Astrocyte (in vitro differentiated cells and primary cell): ENCODE data around the gene IP6K1. TPM values are rescaled to one million over a fixed set of nuclear protein-coding genes. Genes with fewer than 3 reads are reported as not detected.

Source experiments
- DNase-seq: peaks from one replicate; pipeline ENCODE4 v3.0.0-alpha.2; 2010; ENCODE audit warnings: low read depth
- FAIRE-seq: peaks from 2 replicates; lab custom pipeline; 2011; peaks lifted over from hg19 to GRCh38; lab: Jason Lieb, UNC
- H2AFZ ChIP-seq: 2 replicates; pipeline ENCODE4 v1.6.0; 2012; ENCODE audit warnings: low read depth, low read length, inconsistent platforms
- H3K27ac ChIP-seq: 2 replicates; pipeline ENCODE4 v1.5.1; 2011; ENCODE audit warnings: low read depth, low read length, inconsistent platforms
- H3K27me3 ChIP-seq: 2 replicates; pipeline ENCODE4 v1.6.0; 2011; ENCODE audit warnings: low read length, inconsistent platforms; ENCODE audit not compliant: insufficient read depth
- H3K36me3 ChIP-seq: 2 replicates; pipeline ENCODE4 v1.5.1; 2011; ENCODE audit warnings: low read length, inconsistent platforms; ENCODE audit not compliant: insufficient read depth
- H3K4me1 ChIP-seq: 2 replicates; pipeline ENCODE4 v1.5.1; 2011; ENCODE audit warnings: low read length, inconsistent platforms; ENCODE audit not compliant: insufficient read depth
- H3K4me2 ChIP-seq: 2 replicates; pipeline ENCODE4 v1.6.0; 2012; ENCODE audit warnings: low read length, inconsistent platforms
- H3K4me3 ChIP-seq: 2 replicates; pipeline ENCODE4 v1.5.1; 2011; ENCODE audit warnings: low read depth, mild to moderate bottlenecking, low read length, inconsistent platforms; ENCODE audit not compliant: insufficient read depth
- H3K79me2 ChIP-seq: 2 replicates; pipeline ENCODE4 v1.6.0; 2012; ENCODE audit warnings: mild to moderate bottlenecking, low read length, inconsistent platforms; ENCODE audit not compliant: insufficient read depth
- H3K9ac ChIP-seq: 2 replicates; pipeline ENCODE4 v1.6.0; 2012; ENCODE audit warnings: mild to moderate bottlenecking, low read length, inconsistent platforms
- H3K9me3 ChIP-seq: 2 replicates; pipeline ENCODE4 v1.5.1; 2012; ENCODE audit warnings: low read depth, mild to moderate bottlenecking, low read length, inconsistent platforms; ENCODE audit not compliant: insufficient read depth
- H4K20me1 ChIP-seq: 2 replicates; pipeline ENCODE4 v1.6.0; 2012; ENCODE audit warnings: low read length, inconsistent platforms; ENCODE audit not compliant: insufficient read depth
- H3K27ac Mint-ChIP-seq: one replicate; pipeline ENCODE4 v1.8.0; 2021; ENCODE audit warnings: mild to moderate bottlenecking, mixed read lengths; ENCODE audit not compliant: unreplicated experiment
- H3K27me3 Mint-ChIP-seq: one replicate; pipeline ENCODE4 v1.8.0; 2021; ENCODE audit warnings: low read depth, mixed read lengths; ENCODE audit not compliant: unreplicated experiment
- H3K36me3 Mint-ChIP-seq: one replicate; pipeline ENCODE4 v1.8.0; 2021; ENCODE audit warnings: low read depth, mixed read lengths; ENCODE audit not compliant: unreplicated experiment
- H3K4me1 Mint-ChIP-seq: one replicate; pipeline ENCODE4 v1.8.0; 2021; ENCODE audit warnings: low read depth, mixed read lengths; ENCODE audit not compliant: unreplicated experiment
- H3K4me3 Mint-ChIP-seq: one replicate; pipeline ENCODE4 v1.8.0; 2021; ENCODE audit warnings: mild to moderate bottlenecking, moderate library complexity, mixed read lengths; ENCODE audit not compliant: unreplicated experiment
- H3K9me3 Mint-ChIP-seq: one replicate; pipeline ENCODE4 v1.8.0; 2021; ENCODE audit warnings: mild to moderate bottlenecking, mixed read lengths; ENCODE audit not compliant: unreplicated experiment
- CTCF ChIP-seq: IDR thresholded peaks from 2 replicates; pipeline ENCODE4 v1.5.1; 2011; ENCODE audit warnings: low read depth, mild to moderate bottlenecking, inconsistent platforms, low read length, moderate library complexity; ENCODE audit not compliant: insufficient read depth
- EZH2 ChIP-seq: IDR thresholded peaks from 2 replicates; pipeline ENCODE4 v1.6.1; 2012; ENCODE audit warnings: mild to moderate bottlenecking, low read length, inconsistent platforms; ENCODE audit not compliant: insufficient read depth
- total RNA-seq: library from RNA; stranded (reverse); gene quantifications from 2 replicates; pipeline ENCODE4 v1.2.1, GENCODE V29; 2021

The IP6K1 gene
- total RNA-seq, 1 donor from 2014 or later: 38.3 TPM

GRCh38 chr3:49718858-49719213, 67.5 kb downstream of the IP6K1 start:
- Histone ChIP-seq H3K27me3 (no peaks in the 10 kb centered on the region), H3K4me1 (peaks cover 20% of the 10 kb centered on the region), H3K9me3 (no peaks in the 10 kb centered on the region), H3K27ac (no peak overlapping the region), H2AFZ (no peak overlapping the region), H3K4me2 (peak overlapping the region; percentile 86), H3K9ac (no peak overlapping the region), H3K4me3 (peak overlapping the region; percentile 51), H4K20me1 (peaks cover 55% of the 10 kb centered on the region), H3K36me3 (peaks cover 3% of the 10 kb centered on the region), H3K79me2 (peaks cover 30% of the 10 kb centered on the region)
- no peaks in the 10 kb centered on the region for H3K27me3 Mint-ChIP-seq
- peaks cover 3% of the 10 kb centered on the region for H3K9me3 Mint-ChIP-seq
- H3K27ac Mint-ChIP-seq: peak overlapping the region; percentile 20
- FAIRE-seq (no peak), DNase-seq (no peak)
- H3K4me1 Mint-ChIP-seq: peaks cover 10% of the 10 kb centered on the region
- H3K4me3 Mint-ChIP-seq: peak overlapping the region; percentile 72
- TF ChIP-seq CTCF: no peak
- no peak for TF ChIP-seq EZH2
- H3K36me3 Mint-ChIP-seq: peaks cover 15% of the 10 kb centered on the region

GRCh38 chr3:49717959-49718857, 68.1 kb downstream of the IP6K1 start:
- Histone ChIP-seq H3K4me3 (no peak overlapping the region), H3K27ac (no peak overlapping the region), H3K9me3 (no peaks in the 10 kb centered on the region), H3K27me3 (no peaks in the 10 kb centered on the region), H3K4me1 (peaks cover 20% of the 10 kb centered on the region), H3K36me3 (peaks cover 3% of the 10 kb centered on the region), H3K79me2 (peaks cover 23% of the 10 kb centered on the region), H2AFZ (no peak overlapping the region), H3K4me2 (peak overlapping the region; percentile 86), H4K20me1 (peaks cover 55% of the 10 kb centered on the region), H3K9ac (no peak overlapping the region)
- Mint-ChIP-seq H3K36me3 (peaks cover 15% of the 10 kb centered on the region), H3K4me1 (peaks cover 10% of the 10 kb centered on the region), H3K9me3 (peaks cover 3% of the 10 kb centered on the region), H3K4me3 (peak overlapping the region; percentile 72), H3K27ac (peak overlapping the region; percentile 20), H3K27me3 (no peaks in the 10 kb centered on the region)
- no peak for TF ChIP-seq EZH2
- TF ChIP-seq CTCF: no peak
- no peak for DNase-seq
- FAIRE-seq: no peak
